Keratinocyte (primary cell): Measurements from ENCODE around the gene MOB3B. TPM values are rescaled to one million over a fixed set of nuclear protein-coding genes. Genes with fewer than 3 reads are reported as not detected.
A peak's percentile ranks its signal among the peaks of the same experiment; 100 is the strongest.

Source experiments
- DNase-seq: peaks from one replicate; pipeline ENCODE4 v3.0.0-alpha.2; 2011; ENCODE audit warnings: low read depth, missing footprints, low spot score
- FAIRE-seq: peaks from 2 replicates; lab custom pipeline; 2011; peaks lifted over from hg19 to GRCh38; lab: Jason Lieb, UNC
- H2AFZ ChIP-seq: 2 replicates; pipeline ENCODE4 v1.6.0; 2012; ENCODE audit warnings: low read length, control low read depth, inconsistent platforms; ENCODE audit not compliant: control insufficient read depth
- H3K27ac ChIP-seq: 2 replicates; pipeline ENCODE4 v1.5.1; 2011; ENCODE audit warnings: low read length; ENCODE audit not compliant: control insufficient read depth, insufficient read depth
- H3K27me3 ChIP-seq: 3 replicates; pipeline ENCODE4 v1.6.0; 2011; ENCODE audit warnings: low read length; ENCODE audit not compliant: control insufficient read depth, insufficient read depth; ENCODE audit errors: extremely low read depth
- H3K36me3 ChIP-seq, 2 experiments: 2 replicates in 1 of 2; 3 replicates in 1 of 2; pipeline ENCODE4 v1.5.1; 2011; ENCODE audit warnings: low read length in 2 of 2, mild to moderate bottlenecking in 1 of 2; ENCODE audit not compliant: control insufficient read depth in 2 of 2, insufficient read depth in 2 of 2; ENCODE audit errors: extremely low read depth in 1 of 2
- H3K4me1 ChIP-seq: 3 replicates; pipeline ENCODE4 v1.5.1; 2011; ENCODE audit warnings: low read length; ENCODE audit not compliant: control insufficient read depth, insufficient read depth; ENCODE audit errors: extremely low read depth
- H3K4me2 ChIP-seq: 3 replicates; pipeline ENCODE4 v1.6.0; 2011; ENCODE audit warnings: low read depth, low read length; ENCODE audit not compliant: control insufficient read depth, insufficient read depth; ENCODE audit errors: extremely low read depth
- H3K4me3 ChIP-seq, 3 experiments: fragments of 200-600 bp in 1 of 3; sonication (generic) in 1 of 3; 2 replicates in 2 of 3; 3 replicates in 1 of 3; pipeline ENCODE4 v1.5.1; 2011 to 2016; ENCODE audit warnings: low read length in 3 of 3, mild to moderate bottlenecking in 3 of 3, control low read depth in 2 of 3, inconsistent platforms in 1 of 3, low read depth in 1 of 3, mixed read lengths in 1 of 3, mixed run types in 1 of 3, moderate library complexity in 1 of 3; ENCODE audit not compliant: control insufficient read depth in 2 of 3, insufficient read depth in 2 of 3; ENCODE audit errors: extremely low read depth in 1 of 3
- H3K79me2 ChIP-seq: 2 replicates; pipeline ENCODE4 v1.6.0; 2012; ENCODE audit warnings: low read length; ENCODE audit not compliant: control insufficient read depth, insufficient read depth
- H3K9ac ChIP-seq: 3 replicates; pipeline ENCODE4 v1.6.0; 2011; ENCODE audit warnings: low read length; ENCODE audit not compliant: control insufficient read depth, insufficient read depth; ENCODE audit errors: extremely low read depth
- H3K9me1 ChIP-seq: 3 replicates; pipeline ENCODE4 v1.6.0; 2011; ENCODE audit warnings: low read length; ENCODE audit not compliant: control insufficient read depth, insufficient read depth; ENCODE audit errors: extremely low read depth
- H3K9me3 ChIP-seq: 2 replicates; pipeline ENCODE4 v1.5.1; 2012; ENCODE audit warnings: low read depth, low read length; ENCODE audit not compliant: control insufficient read depth
- H4K20me1 ChIP-seq: 3 replicates; pipeline ENCODE4 v1.6.0; 2011; ENCODE audit warnings: low read length; ENCODE audit not compliant: control insufficient read depth, insufficient read depth; ENCODE audit errors: extremely low read depth
- EZH2 ChIP-seq: IDR thresholded peaks from one replicate; pipeline ENCODE4 v1.6.1; 2012; ENCODE audit warnings: inconsistent platforms, mild to moderate bottlenecking, low read length, moderate library complexity
- dilution Hi-C: fragments of 300-500 bp; cut with MboI; formaldehyde crosslinking; loops from one replicate; pipeline ENCODE4 v1.7.0; 2020; ENCODE audit warnings: low sequenced_read_pairs; ENCODE audit not compliant: extremely low pct_ligation_motif_present
- polyA plus RNA-seq, 5 experiments: library from polyadenylated mRNA; depleted of rRNA in 3 of 5; stranded (reverse) in 3 of 5; stranded (forward) in 1 of 5; unstranded in 1 of 5; fragments of >200 nt; gene quantifications; 1 replicate in 1 of 5; 2 replicates in 3 of 5; 3 replicates in 1 of 5; pipeline versions ENCODE4 v1.2.1 to v1.2.3, GENCODE V29; 2011 to 2012; ENCODE audit warnings: missing spikeins in 2 of 5, low read depth in 1 of 5, low replicate concordance in 1 of 5
- TF ChIP-seq, protein P1 (sequence below), 3 experiments: IDR thresholded peaks in 1 of 3; conservative IDR thresholded peaks in 1 of 3; optimal IDR thresholded peaks in 1 of 3; 2 replicates in 2 of 3; 3 replicates in 1 of 3; pipeline versions ENCODE3 to v1.5.1; 2011; ENCODE audit warnings: low read length in 3 of 3, mild to moderate bottlenecking in 3 of 3, moderate library complexity in 2 of 3, control low read depth in 1 of 3, inconsistent platforms in 1 of 3; ENCODE audit not compliant: insufficient read depth in 2 of 3; ENCODE audit errors: extremely low read depth in 1 of 3

The MOB3B gene
- polyA plus RNA-seq, 1 donor (not counting 4 experiments of a cell fraction or from before 2014, with no cell fraction given): 35.3 TPM

GRCh38 chr9:27437652-27438373 is 91.8 kb downstream of the MOB3B start:
- dilution Hi-C loops: no loop called here
- Histone ChIP-seq H3K4me3 (no peak overlapping the region), H3K27me3 (no peaks in the 10 kb centered on the region), H4K20me1 (no peaks in the 10 kb centered on the region), H3K36me3 (peaks cover 0 to 6% of the 10 kb centered on the region in 2 experiments), H3K27ac (peak overlapping the region; percentile 56), H3K4me2 (peak overlapping the region; percentile 55), H3K9me1 (no peaks in the 10 kb centered on the region), H3K9ac (peak overlapping the region; percentile 30), H3K9me3 (no peaks in the 10 kb centered on the region), H3K79me2 (peaks cover 28% of the 10 kb centered on the region), H2AFZ (no peak overlapping the region), H3K4me1 (peaks cover 52% of the 10 kb centered on the region)
- TF ChIP-seq, protein P1, sequence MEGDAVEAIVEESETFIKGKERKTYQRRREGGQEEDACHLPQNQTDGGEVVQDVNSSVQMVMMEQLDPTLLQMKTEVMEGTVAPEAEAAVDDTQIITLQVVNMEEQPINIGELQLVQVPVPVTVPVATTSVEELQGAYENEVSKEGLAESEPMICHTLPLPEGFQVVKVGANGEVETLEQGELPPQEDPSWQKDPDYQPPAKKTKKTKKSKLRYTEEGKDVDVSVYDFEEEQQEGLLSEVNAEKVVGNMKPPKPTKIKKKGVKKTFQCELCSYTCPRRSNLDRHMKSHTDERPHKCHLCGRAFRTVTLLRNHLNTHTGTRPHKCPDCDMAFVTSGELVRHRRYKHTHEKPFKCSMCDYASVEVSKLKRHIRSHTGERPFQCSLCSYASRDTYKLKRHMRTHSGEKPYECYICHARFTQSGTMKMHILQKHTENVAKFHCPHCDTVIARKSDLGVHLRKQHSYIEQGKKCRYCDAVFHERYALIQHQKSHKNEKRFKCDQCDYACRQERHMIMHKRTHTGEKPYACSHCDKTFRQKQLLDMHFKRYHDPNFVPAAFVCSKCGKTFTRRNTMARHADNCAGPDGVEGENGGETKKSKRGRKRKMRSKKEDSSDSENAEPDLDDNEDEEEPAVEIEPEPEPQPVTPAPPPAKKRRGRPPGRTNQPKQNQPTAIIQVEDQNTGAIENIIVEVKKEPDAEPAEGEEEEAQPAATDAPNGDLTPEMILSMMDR (optimal IDR thresholded peaks at IDR 0.05 in 1 of 3, IDR thresholded peaks at IDR 0.05 in 1 of 3, conservative IDR thresholded peaks at IDR 0.05 in 1 of 3; ENCODE audit: extremely low read depth in 1 of 3, insufficient read depth in 2 of 3, low read length in 3 of 3): no peak
- no peak for TF ChIP-seq EZH2
- DNase-seq (no peak), FAIRE-seq (peak; percentile 29)

DNA sequence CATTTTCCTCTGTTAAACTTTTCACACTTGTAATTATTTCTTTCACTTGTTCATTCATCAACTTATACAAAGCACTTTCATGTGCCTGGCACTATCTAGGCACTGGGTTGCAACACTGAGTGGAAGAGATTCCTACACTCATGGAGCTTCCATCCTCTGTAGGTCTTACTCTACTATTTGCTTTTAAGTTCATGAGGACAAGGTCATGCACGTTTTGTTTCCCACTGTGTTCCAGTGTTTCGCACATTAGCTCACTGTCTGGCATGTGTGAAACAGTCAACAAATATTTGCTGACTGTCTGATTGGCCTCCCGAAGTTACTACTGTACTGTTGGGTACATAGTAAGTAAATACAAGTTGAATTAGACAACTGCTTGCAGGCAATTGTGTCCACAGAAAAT is 93.4 kb downstream of the MOB3B start:
- H3K4me3 ChIP-seq: no peak overlapping the region
- dilution Hi-C loops: no loop called here
- H3K79me2 ChIP-seq: peaks cover 21% of the 10 kb centered on the region
- H4K20me1 ChIP-seq: no peaks in the 10 kb centered on the region
- peaks cover 51% of the 10 kb centered on the region for H3K4me1 ChIP-seq
- H3K9me3 ChIP-seq: no peaks in the 10 kb centered on the region
- no peak for DNase-seq
- no peak overlapping the region for H2AFZ ChIP-seq
- peak overlapping the region; percentile 27 for H3K4me2 ChIP-seq
- FAIRE-seq: peak; percentile 71
- no peak overlapping the region for H3K9ac ChIP-seq
- no peaks in the 10 kb centered on the region for H3K9me1 ChIP-seq
- peaks cover 0 to 6% of the 10 kb centered on the region in 2 experiments for H3K36me3 ChIP-seq
- peak overlapping the region; percentile 1 for H3K27ac ChIP-seq
- H3K27me3 ChIP-seq: no peaks in the 10 kb centered on the region
- TF ChIP-seq, protein P1 (optimal IDR thresholded peaks at IDR 0.05 in 1 of 3, IDR thresholded peaks at IDR 0.05 in 1 of 3, conservative IDR thresholded peaks at IDR 0.05 in 1 of 3; ENCODE audit: extremely low read depth in 1 of 3, insufficient read depth in 2 of 3, low read length in 3 of 3): no peak
- no peak for TF ChIP-seq EZH2
